Astrocyte of the hippocampus (primary cell): ENCODE results near the gene RECK.
A peak's percentile ranks its signal among the peaks of the same experiment; 100 is the strongest.
"Not testable (repeated sequence)": the region's sequence is repeated elsewhere in the genome, so short reads cannot be mapped to it uniquely, and the experiment has no call there.

Experiments used
- DNase-seq: peaks from one replicate; pipeline ENCODE4 v3.0.0; 2011; ENCODE audit warnings: low read depth, low spot score

RECK gene

GRCh38 chr9:36112516-36112915 is 75.8 kb downstream of the RECK start:
- DNase-seq = no peak

DNA sequence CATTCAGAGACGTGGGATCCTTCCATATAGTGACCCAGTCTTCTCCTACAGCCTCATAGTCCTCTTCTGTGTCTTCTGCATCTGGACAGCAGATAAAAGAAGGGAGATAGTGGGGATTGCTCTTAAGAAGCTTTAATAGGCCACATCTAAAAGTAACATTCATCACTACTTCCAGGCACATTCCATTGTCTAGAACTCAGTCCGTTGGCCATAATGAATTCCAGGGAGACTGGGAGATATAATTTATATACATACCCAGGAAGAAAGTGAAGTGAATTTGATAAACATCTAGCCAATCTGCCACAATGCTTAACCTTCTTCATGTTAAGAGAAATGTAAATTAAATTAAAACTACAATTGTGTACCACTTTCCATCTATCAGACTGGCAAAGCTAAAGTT is 77.3 kb downstream of the RECK start:
- no peak for DNase-seq

GRCh38 chr9:36116593-36116992 is 79.9 kb downstream of the RECK start:
- peak; percentile 21 for DNase-seq

DNA sequence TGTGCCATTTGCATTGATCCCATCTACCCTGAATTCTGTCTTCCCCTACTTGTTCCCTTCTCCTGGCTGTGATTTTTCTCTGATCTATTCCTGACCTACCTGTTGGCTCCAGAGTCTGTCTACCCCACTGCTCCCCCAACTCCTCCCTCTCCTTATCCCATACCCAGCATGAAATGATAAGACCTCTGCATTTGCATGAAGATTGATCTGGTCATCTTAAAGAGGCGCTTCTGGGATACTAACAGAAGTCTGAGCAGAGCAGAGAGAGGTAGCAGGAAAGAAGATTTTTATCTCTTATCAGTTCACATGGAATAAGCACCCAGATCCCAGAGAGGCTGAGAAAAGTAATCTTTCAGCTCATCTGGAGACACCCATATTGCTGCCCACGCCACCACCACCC is 81.5 kb downstream of the RECK start:
- DNase-seq = no peak

DNA sequence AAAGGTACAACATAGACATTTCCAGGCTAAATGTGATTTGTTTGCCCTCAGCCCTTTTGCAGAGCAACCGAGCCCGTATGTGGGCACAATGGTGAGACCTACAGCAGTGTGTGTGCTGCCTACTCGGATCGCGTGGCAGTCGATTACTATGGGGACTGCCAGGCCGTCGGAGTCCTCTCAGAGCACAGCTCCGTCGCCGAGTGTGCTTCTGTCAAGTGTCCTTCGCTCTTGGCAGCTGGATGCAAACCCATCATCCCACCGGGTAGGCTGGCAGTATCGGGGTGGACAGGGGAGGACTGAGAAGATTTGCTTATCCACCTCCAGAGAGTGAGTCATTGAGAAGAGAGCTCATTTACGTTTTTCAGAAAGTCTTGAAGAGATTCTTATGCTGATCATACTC is 82.0 kb downstream of the RECK start:
- no peak for DNase-seq

- no peak for DNase-seq
These were observed 82.8 kb downstream of the RECK start for GRCh38 chr9:36119476-36119875.

DNA sequence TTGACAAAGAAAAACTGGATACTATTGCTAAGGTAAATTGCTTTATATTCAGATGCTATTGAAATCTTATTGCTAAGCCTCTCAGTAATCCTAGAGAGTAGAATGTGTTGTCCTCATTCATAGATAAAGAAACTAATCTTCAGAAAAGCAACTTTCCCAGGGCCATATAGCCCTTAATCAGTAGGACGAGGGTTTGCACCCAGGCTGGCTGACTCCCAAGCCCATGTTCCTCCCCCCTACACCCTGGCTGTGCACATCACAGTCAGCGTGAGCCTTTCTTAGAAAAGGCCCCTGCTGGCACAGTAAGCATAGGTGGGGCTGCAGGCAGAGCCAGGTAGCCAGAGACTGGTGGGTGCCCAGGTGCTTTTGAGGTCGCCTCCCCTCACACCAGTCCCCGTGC is 84.0 kb downstream of the RECK start:
- DNase-seq = no peak

- DNase-seq = no peak
These were observed 85.3 kb downstream of the RECK start for GRCh38 chr9:36121971-36122370.

DNA sequence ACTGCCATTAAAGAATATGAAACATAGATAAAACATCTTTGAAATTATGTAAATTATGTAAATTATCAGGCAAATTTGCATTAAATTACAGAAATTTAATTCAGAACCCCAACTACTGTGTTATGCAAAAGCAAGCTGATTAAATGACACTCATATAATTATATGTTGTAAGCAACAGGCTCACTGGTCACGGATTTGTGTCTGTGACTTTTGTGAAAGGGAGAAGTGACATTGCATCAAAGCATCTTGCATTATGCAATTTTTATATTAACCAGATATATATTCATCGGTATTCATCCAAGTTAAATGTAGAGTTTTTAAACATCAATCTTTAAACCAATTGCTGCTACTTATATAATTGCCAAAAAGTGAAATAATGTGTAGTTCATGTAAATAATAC is 86.8 kb downstream of the RECK start:
- no peak for DNase-seq

- DNase-seq = no peak
These were observed 88.5 kb downstream of the RECK start for GRCh38 chr9:36125062-36125855.

DNA sequence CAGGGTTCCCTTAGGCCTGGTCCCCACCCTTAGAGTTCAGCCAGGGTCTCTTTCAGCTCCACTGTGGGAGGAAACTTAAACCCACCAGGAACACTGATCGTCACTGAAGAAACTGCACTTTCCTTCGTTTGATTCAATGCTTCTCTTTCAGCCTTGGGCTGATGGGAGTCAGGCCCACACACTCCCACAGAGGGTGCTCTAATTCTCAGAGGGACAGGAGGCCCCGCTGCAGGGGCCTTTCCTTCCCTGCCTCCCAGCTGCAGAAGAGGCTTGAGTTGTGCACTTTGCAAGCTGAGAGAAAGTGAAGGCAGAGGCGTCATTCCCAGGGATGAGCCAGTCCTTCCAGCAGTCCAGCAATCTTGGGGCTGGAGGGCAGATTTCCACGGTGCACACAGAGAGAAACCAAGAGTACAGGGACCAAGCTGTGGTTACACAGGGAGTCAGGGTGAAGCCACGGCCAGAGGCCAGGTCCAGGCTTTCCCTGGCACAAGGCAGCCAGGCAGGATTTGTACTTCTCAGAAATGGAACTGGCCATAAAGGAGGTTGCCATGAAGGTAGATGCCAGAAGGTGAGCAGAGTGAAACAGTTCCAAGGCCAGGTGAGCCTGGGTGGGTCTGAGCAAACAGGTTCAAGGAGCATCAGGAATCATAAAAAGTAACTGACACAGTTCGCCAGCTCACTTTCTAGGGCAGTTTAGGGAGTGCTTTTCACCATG is 89.5 kb downstream of the RECK start:
- DNase-seq = no peak

- DNase-seq = no peak
These were observed 91.0 kb downstream of the RECK start for GRCh38 chr9:36127652-36128244.

DNA sequence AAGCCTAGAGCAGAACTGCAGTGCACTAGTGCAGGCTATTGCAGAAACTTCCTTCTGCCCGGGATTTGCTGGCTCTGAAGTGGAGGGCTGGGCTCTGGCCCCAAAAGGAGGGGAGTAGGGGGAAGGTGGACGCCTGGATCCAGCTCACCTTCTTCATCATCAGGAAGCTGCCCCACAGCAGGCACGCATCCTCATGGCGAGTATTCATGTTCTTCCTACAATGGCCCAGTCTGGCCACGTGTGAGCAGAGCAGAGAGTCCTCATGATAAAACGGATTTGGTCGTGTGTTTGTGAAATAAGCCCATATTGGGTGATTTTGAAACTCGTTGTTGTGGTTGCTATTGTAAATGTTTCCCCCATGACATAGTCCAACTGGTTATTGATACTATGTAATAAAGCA is 91.6 kb downstream of the RECK start:
- no peak for DNase-seq

- DNase-seq = no peak
These were observed 92.4 kb downstream of the RECK start for GRCh38 chr9:36129139-36129538.

GRCh38 chr9:36131666-36132065 is 95.0 kb downstream of the RECK start:
- DNase-seq = not testable (repeated sequence)

- DNase-seq = no peak
These were observed 95.4 kb downstream of the RECK start for GRCh38 chr9:36132086-36132485.

- no peak for DNase-seq
These were observed 98.2 kb downstream of the RECK start for GRCh38 chr9:36134761-36135505.

DNA sequence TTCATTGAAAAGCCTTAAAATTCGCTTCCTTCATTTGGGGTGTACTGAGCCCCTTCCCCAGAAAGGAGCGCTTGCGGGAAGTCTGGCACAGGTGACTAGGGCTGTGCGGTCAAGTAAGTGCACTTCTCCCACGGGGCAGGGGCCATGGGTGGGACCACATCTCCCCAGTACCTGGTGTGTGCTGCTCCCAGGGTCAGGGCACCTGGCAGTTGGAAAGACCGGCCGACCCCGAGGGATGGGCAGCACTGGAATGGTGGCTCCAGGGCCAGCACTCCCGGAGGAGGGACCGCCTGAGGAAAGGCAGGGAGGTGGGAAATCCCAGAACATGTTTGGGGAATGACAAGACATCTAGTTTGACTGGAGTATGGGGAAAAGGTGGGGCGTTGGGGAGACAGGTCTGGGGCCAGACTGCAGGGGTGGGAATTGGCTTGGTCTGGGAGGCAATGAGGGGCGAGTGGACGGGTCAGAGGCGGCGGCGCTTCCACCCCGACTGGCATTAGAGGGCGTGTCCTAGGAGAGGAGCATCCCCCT is 99.1 kb downstream of the RECK start:
- DNase-seq = no peak

GRCh38 chr9:36136272-36136893 is 99.7 kb downstream of the RECK start, which contains the start of gene GLIPR2:
Gene GLIPR2 (plus strand): TSS chr9:36136733. CDS start chr9:36136779, 46 bp downstream.
- DNase-seq = peak; percentile 91

GRCh38 chr9:36136894-36137391 is 100.2 kb downstream of the RECK start:
- DNase-seq = peak; percentile 58

GRCh38 chr9:36137392-36138004 is 100.8 kb downstream of the RECK start:
- DNase-seq = peak; percentile 56
